DOHH2 (cell line): ENCODE data around the gene SIGLEC11.

Experiments used
- CTCF ChIP-seq: fragments of 200-600 bp; sonication (generic); IDR thresholded peaks from one replicate; pipeline ENCODE4 v1.5.1; 2014; ENCODE audit warnings: antibody characterized with exemption, mild to moderate bottlenecking, low read depth, low read length; ENCODE audit not compliant: poor library complexity, severe bottlenecking
- EZH2phosphoT487 ChIP-seq: fragments of 200-600 bp; sonication (generic); IDR thresholded peaks from 2 replicates; pipeline ENCODE4 v1.6.1; 2017; ENCODE audit warnings: borderline replicate concordance, mild to moderate bottlenecking, antibody characterized with exemption, low read length, moderate library complexity, mixed read lengths

DNA sequence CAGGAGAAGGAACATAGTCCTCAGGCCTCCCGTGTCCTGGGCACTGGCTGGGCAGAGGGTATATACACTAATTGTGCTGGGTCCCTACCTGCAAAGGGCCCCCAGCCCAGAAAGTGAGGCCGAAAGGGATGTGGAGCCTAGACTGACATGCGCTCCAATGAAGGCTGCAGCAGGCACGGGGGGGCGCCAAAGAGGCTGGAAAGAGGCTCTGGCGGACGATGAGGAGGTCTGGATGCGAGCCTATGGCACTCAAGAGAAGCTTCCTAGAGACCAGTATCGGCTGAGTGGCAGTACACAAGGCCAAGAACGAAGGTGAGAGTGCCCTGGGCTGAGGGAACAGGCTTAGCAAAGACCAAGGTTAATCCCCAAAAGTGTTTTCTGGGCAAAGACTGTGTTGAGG, 47.6 kb upstream of the SIGLEC11 start:
- TF ChIP-seq CTCF: peak; percentile 44
- no peak for TF ChIP-seq EZH2phosphoT487
